Airway epithelial cell (primary cell): Measurements from ENCODE around the gene YTHDC2. TPM values are rescaled to one million over a fixed set of nuclear protein-coding genes. Genes with fewer than 3 reads are reported as not detected.

Experiments used
- total RNA-seq: library from RNA; depleted of rRNA; stranded (reverse); fragments of >200 nt; gene quantifications from 2 replicates; pipeline ENCODE4 v1.2.3, GENCODE V29; 2015

Gene YTHDC2
- 13.3 and 22.6 TPM in 2 replicates for total RNA-seq

GRCh38 chr5:113513384-113514288, at the start of gene YTHDC2:
YTHDC2 (plus strand) TSS chr5:113513694; CDS start chr5:113513896, 202 bp downstream.

GRCh38 chr5:113487781-113488644, 25.5 kb upstream of the YTHDC2 start, which contains the start of gene MCC:
MCC (minus strand) TSS chr5:113488453.

Other genes with a start within 250 kb of the YTHDC2 start
- 0.14 and 0.37 TPM in 2 replicates for gene TSSK1B, start 78.7 kb upstream of the YTHDC2 start, total RNA-seq
- gene MCC, start 25.2 kb upstream of the YTHDC2 start, total RNA-seq, result 36.5 and 38.8 TPM in 2 replicates